GM18498 (cell line): ENCODE measurements around the gene SMIM7.
"Not testable (repeated sequence)": the region's sequence is repeated elsewhere in the genome, so short reads cannot be mapped to it uniquely, and the experiment has no call there.

Source experiments
- ATAC-seq: cut with Tn5 transposase; IDR thresholded peaks from one replicate; pipeline ENCODE4 v1.9.1; 2021; ENCODE audit warnings: mild to moderate bottlenecking, moderate library complexity; ENCODE audit not compliant: unreplicated experiment

The SMIM7 gene

GRCh38 chr19:16655727-16656126, 4.2 kb downstream of the SMIM7 start:
- no peak for ATAC-seq

DNA sequence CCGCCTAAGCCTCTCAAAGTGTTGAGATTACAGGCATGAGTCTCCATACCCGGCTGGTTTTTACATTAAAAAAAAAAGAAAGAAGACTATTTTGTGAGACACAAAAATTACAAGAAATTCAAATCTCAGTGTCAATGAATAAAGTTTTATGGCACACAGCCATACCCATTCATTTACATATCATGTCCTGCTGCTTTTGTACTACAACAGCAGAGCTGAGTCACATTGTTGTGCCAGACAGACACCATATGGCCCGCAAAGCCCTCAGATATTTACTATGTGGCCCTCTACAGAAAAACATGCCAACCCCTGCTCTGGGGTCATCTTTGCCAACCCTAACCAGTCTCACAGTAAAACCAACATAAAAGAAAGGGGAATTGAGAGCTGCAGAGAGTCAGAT, 5.3 kb downstream of the SMIM7 start:
- no peak for ATAC-seq

GRCh38 chr19:16654140-16654539, 5.8 kb downstream of the SMIM7 start:
- no peak for ATAC-seq

GRCh38 chr19:16652854-16653253, 7.1 kb downstream of the SMIM7 start:
- no peak for ATAC-seq

DNA sequence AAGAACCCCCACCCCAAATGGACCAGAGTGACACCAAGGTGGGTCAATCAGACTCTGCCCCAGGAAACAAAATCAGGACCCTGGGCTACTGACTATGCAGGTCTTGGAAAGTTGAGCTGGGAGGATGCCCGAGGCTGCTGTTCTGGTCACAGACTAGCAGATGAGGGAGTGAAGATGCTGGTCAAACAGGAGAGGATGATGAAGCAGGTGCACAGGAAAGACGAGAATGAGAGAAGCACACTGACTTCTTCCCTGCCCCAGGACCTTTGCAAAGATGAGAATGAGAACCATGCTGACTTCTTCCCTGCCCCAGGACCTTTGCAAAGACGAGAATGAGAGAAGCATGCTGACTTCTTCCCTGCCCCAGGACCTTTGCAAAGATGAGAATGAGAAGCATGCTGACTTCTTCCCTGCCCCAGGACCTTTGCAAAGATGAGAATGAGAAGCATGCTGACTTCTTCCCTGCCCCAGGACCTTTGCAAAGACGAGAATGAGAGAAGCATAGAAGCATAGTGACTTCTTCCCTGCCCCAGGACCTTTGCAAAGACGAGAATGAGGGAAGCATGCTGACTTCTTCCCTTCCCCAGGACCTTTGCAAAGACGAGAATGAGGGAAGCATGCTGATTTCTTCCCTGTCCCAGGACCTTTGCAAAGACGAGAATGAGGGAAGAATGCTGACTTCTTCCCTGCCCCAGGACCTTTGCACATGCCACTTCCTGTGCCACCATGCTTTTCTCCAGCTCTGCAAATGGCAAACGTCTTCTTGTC, 8.3 kb downstream of the SMIM7 start:
- ATAC-seq, result not testable (repeated sequence)

GRCh38 chr19:16650821-16651220, 9.1 kb downstream of the SMIM7 start:
- ATAC-seq, result no peak

GRCh38 chr19:16649734-16650133, 10.2 kb downstream of the SMIM7 start:
- no peak for ATAC-seq

DNA sequence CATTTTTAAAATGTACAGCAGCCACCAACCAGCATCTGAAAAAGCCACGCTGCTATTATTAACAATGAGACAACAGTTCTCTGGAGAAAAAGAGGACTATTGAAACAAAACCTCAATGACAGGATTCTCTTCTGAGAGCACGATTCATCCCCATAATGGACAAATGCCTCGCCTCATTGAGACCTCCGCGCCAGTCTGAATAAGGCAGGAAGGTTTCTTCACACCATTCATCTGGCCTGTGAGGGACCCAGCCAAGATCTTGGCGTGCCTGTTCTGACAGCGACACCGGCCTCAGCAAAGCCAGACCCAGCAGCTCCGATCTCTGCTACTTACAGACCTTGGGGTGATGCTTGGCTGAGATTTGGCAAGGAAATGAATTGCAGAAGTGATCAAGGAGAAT, 14.8 kb downstream of the SMIM7 start:
- ATAC-seq, result no peak

- ATAC-seq, result no peak
Measured at GRCh38 chr19:16641695-16642094, 18.2 kb downstream of the SMIM7 start.

GRCh38 chr19:16640951-16641350, 19.0 kb downstream of the SMIM7 start:
- no peak for ATAC-seq

- ATAC-seq, result no peak
Measured at GRCh38 chr19:16638666-16639065, 21.3 kb downstream of the SMIM7 start.

GRCh38 chr19:16637535-16637934, 22.4 kb downstream of the SMIM7 start:
- ATAC-seq, result no peak

DNA sequence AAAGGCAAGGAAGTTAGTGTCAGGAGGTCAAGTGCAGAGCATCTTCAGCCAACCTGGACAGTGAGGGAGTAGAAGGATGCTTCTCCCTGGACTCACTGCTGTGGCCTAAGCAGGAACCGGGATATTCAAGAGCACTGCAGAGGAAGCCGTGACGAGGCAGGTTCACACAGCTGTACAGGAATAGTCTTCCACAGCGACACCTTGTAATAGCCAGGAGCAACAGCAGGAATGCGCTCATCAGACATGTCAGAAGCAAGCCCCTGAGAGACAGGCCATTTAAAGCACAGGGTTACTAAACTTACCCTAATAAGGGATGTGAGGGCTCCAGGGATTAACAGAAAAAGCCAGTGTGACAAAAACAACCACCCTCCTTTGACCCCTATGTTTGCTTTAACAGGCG, 28.5 kb downstream of the SMIM7 start:
- ATAC-seq, result no peak

DNA sequence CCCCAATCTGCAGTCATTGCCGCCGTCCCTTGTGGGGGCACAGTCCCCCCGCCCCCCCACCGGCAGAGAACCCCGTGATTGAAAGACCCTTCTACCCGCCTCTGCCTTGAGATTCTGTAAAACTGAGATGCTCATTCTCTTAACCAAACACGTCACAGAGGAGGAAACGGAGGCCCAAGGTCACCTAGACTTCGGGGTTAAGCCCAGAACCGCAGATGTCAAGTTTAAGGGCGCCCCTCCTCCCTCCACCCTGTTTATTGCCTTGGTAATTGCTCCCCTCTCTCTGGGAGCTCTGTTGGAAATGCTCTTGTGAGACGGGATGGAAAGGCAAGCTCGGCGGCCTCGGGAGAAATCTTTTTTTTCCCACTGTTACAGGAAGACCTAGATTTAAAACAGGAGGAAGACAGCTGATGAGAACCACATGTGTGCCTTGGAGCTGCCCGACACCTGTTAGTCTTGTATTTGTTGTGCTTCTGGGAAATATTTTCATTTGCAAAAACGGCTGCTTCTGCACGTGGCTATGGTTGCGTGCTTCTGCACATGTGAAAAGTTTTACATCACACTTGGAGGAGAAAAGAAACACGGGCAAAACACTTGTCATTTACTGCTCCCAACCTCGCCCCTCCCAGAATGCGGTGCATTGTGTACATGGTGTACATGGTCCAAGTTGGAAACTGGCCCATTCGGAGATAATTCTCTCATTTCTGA, 30.8 kb downstream of the SMIM7 start:
- ATAC-seq, result no peak

GRCh38 chr19:16628183-16628983, 31.6 kb downstream of the SMIM7 start, which contains the start of gene MED26:
Gene MED26 (minus strand): TSS chr19:16628204. CDS start chr19:16627943, 261 bp downstream.
- ATAC-seq, result peak; percentile 90

DNA sequence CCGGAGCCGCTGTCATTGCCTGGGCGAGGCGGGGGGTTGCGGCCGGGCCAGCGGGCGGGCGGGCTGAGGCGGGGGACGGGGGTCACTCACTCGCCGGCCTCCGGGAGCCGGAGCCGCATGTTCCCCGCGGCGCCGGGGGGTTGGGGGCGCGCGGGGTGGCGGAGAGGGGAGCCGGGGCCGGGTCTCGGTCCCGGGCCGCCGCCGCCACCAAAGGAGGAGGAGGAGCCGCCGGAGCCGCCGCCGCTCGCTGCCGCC, 32.1 kb downstream of the SMIM7 start:
- ATAC-seq, result no peak

GRCh38 chr19:16627193-16627927, 32.6 kb downstream of the SMIM7 start:
- ATAC-seq, result peak; percentile 2

GRCh38 chr19:16626796-16627192, 33.1 kb downstream of the SMIM7 start:
- ATAC-seq, result no peak

- ATAC-seq, result no peak
Measured at GRCh38 chr19:16625163-16625958, 34.6 kb downstream of the SMIM7 start.

DNA sequence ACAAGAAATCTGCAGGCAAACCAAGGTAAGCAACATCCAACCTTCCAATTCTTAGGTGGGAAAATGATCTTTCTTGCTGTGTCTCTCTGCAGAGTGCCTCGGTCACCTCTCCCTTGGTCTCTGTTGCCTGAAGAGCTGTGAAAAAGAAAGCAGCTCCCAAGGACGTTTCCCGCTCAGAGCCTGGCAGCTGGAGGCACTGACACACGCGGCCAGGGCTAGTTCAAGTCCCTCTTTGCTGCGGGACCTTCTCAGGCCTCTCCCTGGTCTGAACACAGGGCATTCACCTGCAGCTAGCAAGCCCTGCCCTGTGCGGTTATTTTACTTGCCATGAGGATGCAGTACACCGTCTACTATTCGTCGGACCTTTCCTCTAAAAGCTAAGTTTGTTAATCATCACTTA, 35.7 kb downstream of the SMIM7 start:
- no peak for ATAC-seq
